WERI-Rb-1 (cell line): ENCODE measurements around the gene KRT36.

Experiments used
- DNase-seq: peaks from one replicate; pipeline ENCODE4 v3.0.0-alpha.2; 2020
- H3K27ac ChIP-seq: fragments of 250-450 bp; sonication (Bioruptor Pico); 2 replicates; pipeline ENCODE4 v1.5.1; 2020; ENCODE audit warnings: mild to moderate bottlenecking, moderate library complexity
- H3K27me3 ChIP-seq: fragments of 250-450 bp; sonication (Bioruptor Pico); 2 replicates; pipeline ENCODE4 v1.5.1; 2021; ENCODE audit warnings: mild to moderate bottlenecking, low read depth, moderate library complexity; ENCODE audit not compliant: insufficient read depth, severe bottlenecking
- H3K36me3 ChIP-seq: fragments of 250-450 bp; sonication (Bioruptor Pico); 2 replicates; pipeline ENCODE4 v1.5.1; 2020; ENCODE audit warnings: mild to moderate bottlenecking, moderate library complexity
- H3K4me3 ChIP-seq: 2 replicates; pipeline ENCODE4 v1.5.1; 2011; ENCODE audit warnings: low read depth, mild to moderate bottlenecking, control low read depth, low read length
- H3K9me3 ChIP-seq: fragments of 250-450 bp; sonication (Bioruptor Pico); 2 replicates; pipeline ENCODE4 v1.5.1; 2021; ENCODE audit warnings: mild to moderate bottlenecking, moderate library complexity; ENCODE audit not compliant: severe bottlenecking
- TF ChIP-seq, protein P1 (sequence below): IDR thresholded peaks from 2 replicates; pipeline ENCODE4 v1.5.1; 2011; ENCODE audit warnings: low read depth, mild to moderate bottlenecking, control low read depth, inconsistent platforms, low read length

The KRT36 gene

GRCh38 chr17:41516147-41516829 is 26.6 kb upstream of the KRT36 start:
- TF ChIP-seq, protein P1, sequence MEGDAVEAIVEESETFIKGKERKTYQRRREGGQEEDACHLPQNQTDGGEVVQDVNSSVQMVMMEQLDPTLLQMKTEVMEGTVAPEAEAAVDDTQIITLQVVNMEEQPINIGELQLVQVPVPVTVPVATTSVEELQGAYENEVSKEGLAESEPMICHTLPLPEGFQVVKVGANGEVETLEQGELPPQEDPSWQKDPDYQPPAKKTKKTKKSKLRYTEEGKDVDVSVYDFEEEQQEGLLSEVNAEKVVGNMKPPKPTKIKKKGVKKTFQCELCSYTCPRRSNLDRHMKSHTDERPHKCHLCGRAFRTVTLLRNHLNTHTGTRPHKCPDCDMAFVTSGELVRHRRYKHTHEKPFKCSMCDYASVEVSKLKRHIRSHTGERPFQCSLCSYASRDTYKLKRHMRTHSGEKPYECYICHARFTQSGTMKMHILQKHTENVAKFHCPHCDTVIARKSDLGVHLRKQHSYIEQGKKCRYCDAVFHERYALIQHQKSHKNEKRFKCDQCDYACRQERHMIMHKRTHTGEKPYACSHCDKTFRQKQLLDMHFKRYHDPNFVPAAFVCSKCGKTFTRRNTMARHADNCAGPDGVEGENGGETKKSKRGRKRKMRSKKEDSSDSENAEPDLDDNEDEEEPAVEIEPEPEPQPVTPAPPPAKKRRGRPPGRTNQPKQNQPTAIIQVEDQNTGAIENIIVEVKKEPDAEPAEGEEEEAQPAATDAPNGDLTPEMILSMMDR = no peak
- H3K27me3 ChIP-seq = no peaks in the 10 kb centered on the region
- no peaks in the 10 kb centered on the region for H3K9me3 ChIP-seq
- DNase-seq = no peak
- no peak overlapping the region for H3K4me3 ChIP-seq
- H3K36me3 ChIP-seq = no peaks in the 10 kb centered on the region
- H3K27ac ChIP-seq = no peak overlapping the region

- Histone ChIP-seq H3K27ac (no peak overlapping the region), H3K27me3 (no peaks in the 10 kb centered on the region), H3K9me3 (no peaks in the 10 kb centered on the region), H3K36me3 (no peaks in the 10 kb centered on the region), H3K4me3 (no peak overlapping the region)
- TF ChIP-seq, protein P1 = no peak
- DNase-seq = no peak
These were observed 23.4 kb upstream of the KRT36 start for GRCh38 chr17:41513168-41513547.

DNA sequence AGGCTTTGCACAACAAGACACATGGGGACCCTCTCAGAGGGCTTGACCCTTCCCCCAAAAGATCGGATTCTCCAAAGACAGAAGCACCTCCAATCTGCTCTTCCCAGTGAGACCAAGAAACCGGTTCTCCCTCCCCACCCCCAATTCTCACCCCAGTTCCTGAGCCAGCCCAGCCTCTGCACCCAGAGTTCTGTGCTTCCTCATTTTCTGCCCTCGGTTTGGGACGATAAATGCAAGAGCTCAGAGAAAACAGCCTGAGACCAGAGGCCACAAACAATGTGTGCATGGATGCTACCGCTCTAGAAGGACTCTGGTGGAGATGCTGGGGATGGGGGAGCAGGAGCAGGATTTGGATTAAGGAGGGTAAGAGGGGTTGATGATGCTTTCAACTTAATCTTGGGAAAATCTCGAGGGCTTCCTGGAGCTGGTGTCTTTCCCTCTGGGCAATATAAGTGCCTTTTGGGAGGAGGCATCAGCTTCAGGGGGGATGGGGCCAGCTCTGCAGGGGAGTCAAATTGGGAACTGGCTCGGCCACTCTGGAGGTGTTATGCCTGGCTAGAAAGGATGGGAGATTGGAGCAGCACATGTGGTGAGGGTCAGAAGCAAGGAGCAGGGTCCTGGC is 22.9 kb upstream of the KRT36 start:
- no peaks in the 10 kb centered on the region for H3K9me3 ChIP-seq
- no peak overlapping the region for H3K27ac ChIP-seq
- no peaks in the 10 kb centered on the region for H3K27me3 ChIP-seq
- TF ChIP-seq, protein P1 = no peak
- no peaks in the 10 kb centered on the region for H3K36me3 ChIP-seq
- DNase-seq = no peak
- H3K4me3 ChIP-seq = no peak overlapping the region

DNA sequence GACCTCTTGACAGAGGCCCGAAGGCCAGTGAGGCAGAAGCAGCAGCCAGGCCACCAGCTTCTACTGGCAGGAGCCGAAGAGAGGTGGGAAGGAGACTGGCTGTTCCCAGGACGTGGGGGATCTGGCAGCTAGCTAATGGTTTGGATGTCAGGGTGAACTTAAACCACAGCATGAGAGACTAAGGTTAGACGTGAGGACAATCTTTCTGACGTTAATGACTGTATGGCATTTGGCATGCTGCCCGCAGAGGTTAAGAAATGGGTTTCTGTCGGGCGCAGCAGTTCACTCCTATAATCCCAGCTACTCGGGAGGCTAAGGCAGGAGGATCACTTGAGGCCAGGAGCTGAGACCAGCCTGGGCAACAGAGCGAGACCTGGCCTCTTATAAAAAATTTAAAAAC is 22.0 kb upstream of the KRT36 start:
- H3K27ac ChIP-seq = no peak overlapping the region
- DNase-seq = no peak

DNA sequence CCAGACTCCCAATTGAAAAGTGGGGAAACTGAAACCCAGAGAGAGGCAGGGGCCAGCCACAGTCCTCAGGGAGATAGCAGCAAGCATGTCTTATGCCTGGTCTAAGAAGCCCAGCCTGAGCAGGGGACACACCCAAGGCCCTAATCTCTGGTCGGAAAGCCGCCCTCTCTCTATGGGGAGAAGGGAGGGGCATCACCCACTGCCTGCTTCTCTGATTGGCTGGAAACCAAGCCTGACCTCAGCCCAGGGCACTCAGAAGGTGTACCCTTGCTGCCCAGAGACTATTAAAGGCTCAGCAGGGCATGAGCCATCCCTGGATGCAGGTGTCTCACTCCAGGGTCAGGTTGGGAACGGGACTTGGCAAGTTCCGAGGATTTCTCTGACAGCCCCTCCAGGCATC is 21.4 kb upstream of the KRT36 start:
- no peak overlapping the region for H3K27ac ChIP-seq
- H3K4me3 ChIP-seq = no peak overlapping the region
- no peaks in the 10 kb centered on the region for H3K27me3 ChIP-seq
- DNase-seq = peak; percentile 78
- H3K36me3 ChIP-seq = no peaks in the 10 kb centered on the region
- TF ChIP-seq, protein P1 = no peak
- H3K9me3 ChIP-seq = no peaks in the 10 kb centered on the region

More for the DNA sequence above, 22.0 kb upstream of the KRT36 start:
- no peaks in the 10 kb centered on the region for H3K36me3 ChIP-seq
- H3K9me3 ChIP-seq = no peaks in the 10 kb centered on the region
- TF ChIP-seq, protein P1 = no peak
- no peak overlapping the region for H3K4me3 ChIP-seq
- H3K27me3 ChIP-seq = no peaks in the 10 kb centered on the region
